ENCODE measurements around the gene EEF1A2. TPM values are rescaled to one million over a fixed set of nuclear protein-coding genes. Genes with fewer than 3 reads are reported as not detected.

EEF1A2 gene
- total and polyA plus RNA-seq, 2 donors from 2014 or later: 1.5 to 18.1 TPM

DNA sequence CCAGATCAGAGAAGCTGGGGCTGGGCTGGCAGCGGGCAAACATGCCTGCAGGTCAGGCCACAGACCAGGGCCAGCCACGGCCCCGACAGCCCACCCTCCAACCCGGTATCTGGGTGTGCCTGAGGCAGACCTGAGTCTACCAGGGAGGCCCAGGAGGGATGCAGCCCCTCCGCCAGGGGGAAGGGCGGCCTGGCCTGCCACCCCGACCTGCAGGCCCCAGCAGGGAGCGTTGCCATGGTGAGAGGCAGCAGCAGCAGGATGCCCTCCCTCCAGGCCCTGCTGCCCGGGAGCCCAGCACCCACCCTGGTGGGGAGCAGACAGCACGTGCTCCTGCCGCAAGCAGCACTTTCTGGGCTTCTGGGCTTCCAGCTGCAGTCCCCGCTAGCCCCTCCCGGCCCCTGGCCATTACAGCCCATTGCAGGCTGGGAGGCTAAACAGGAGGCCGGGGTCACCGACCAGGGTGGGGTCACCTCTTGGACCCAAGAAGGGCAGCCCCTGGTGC, 3.8 kb upstream of the EEF1A2 start:
- Histone ChIP-seq H3K4me3 (ENCODE audit: low read length in 3 of 3) (no peak overlapping the region), H3K9ac (ENCODE audit: low read length in 3 of 3) (no peak overlapping the region), H3K9me3 (ENCODE audit: control insufficient read depth in 2 of 3, insufficient read depth in 1 of 3, low read length in 3 of 3) (peaks cover 0 to 14% (median 0%) of the 10 kb centered on the region in 3 donors), H3K27me3 (ENCODE audit: control insufficient read depth, insufficient read depth, low read length) (peaks cover 2% of the 10 kb centered on the region), H3K36me3 (ENCODE audit: control insufficient read depth in 2 of 3, insufficient read depth in 3 of 3, low read length in 3 of 3) (no peaks in the 10 kb centered on the region), H3K27ac (ENCODE audit: low read depth in 2 of 2, low read length in 2 of 2) (no peak overlapping the region), H3K4me1 (ENCODE audit: control insufficient read depth in 2 of 3, insufficient read depth in 2 of 3, low read depth in 1 of 3, low read length in 3 of 3) (peaks cover 0 to 2% (median 0%) of the 10 kb centered on the region in 3 donors)
- FAIRE-seq (no peak), DNase-seq (peak in 4 of 5 donors; percentile 36 to 83 (median 62))
- intact Hi-C loops (cut with DNase I): no loop called here
- no peak for TF ChIP-seq CTCF (IDR thresholded peaks at IDR 0.05; ENCODE audit: borderline replicate concordance, extremely low read depth, insufficient read depth)

DNA sequence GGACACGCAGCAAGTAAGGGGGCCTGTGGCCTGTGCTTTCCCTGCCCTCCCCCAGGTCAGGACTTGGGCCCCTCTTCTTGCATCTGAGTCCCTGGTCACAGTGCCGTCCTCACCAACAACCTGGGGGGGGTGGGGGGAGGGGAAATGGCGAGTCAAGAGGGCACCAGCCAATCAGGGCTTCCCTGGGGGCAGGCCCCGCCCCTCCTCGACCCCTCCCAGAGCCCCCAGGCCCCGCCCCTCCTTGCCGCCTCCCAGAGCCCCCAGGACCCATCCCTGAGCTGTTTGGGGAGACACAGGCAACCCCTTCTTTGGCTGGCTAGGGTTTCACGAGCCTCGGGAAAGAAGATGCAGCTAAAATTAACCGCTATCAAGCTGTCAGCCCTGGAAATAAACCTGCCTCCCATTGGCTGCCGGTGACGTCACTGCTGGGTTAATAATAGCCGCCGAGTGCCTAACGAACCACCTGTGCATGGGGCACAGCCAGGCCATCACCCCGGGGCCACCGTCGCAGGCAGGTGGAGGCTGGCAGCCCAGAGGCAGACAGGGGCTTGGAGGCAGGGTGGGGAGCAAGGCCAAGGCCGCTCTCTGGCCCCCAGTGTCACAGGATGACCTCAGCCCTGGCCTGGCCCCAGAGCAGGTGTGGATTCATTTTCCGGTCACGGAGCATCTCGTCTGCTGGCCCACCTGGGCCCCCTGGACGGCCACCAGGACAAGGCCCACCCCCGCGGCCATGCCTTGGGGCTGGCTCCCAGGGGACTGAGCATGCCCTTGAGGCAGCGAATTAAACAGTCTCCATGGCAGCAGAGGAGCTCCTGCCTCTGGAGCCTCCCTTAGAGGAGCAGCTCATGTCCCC, 3.2 kb upstream of the EEF1A2 start:
- H3K9ac ChIP-seq (ENCODE audit: low read length in 3 of 3): no peak overlapping the region
- peaks cover 0 to 2% (median 0%) of the 10 kb centered on the region in 3 donors for H3K4me1 ChIP-seq (ENCODE audit: control insufficient read depth in 2 of 3, insufficient read depth in 2 of 3, low read depth in 1 of 3, low read length in 3 of 3)
- H3K9me3 ChIP-seq (ENCODE audit: control insufficient read depth in 2 of 3, insufficient read depth in 1 of 3, low read length in 3 of 3): peaks cover 0 to 14% (median 0%) of the 10 kb centered on the region in 3 donors
- intact Hi-C loops (cut with DNase I): no loop called here
- no peak for TF ChIP-seq CTCF (IDR thresholded peaks at IDR 0.05; ENCODE audit: borderline replicate concordance, extremely low read depth, insufficient read depth)
- no peaks in the 10 kb centered on the region for H3K36me3 ChIP-seq (ENCODE audit: control insufficient read depth in 2 of 3, insufficient read depth in 3 of 3, low read length in 3 of 3)
- H3K27me3 ChIP-seq (ENCODE audit: control insufficient read depth, insufficient read depth, low read length): peaks cover 2% of the 10 kb centered on the region
- no peak for FAIRE-seq
- H3K4me3 ChIP-seq (ENCODE audit: low read length in 3 of 3): no peak overlapping the region
- H3K27ac ChIP-seq (ENCODE audit: low read depth in 2 of 2, low read length in 2 of 2): no peak overlapping the region
- DNase-seq: peak; percentile 71 to 86 (median 79)

- no peak for TF ChIP-seq CTCF (IDR thresholded peaks at IDR 0.05; ENCODE audit: borderline replicate concordance, extremely low read depth, insufficient read depth)
- no peak overlapping the region for H3K9ac ChIP-seq (ENCODE audit: low read length in 3 of 3)
- intact Hi-C loops (cut with DNase I): no loop called here
- peaks cover 0 to 2% (median 0%) of the 10 kb centered on the region in 3 donors for H3K4me1 ChIP-seq (ENCODE audit: control insufficient read depth in 2 of 3, insufficient read depth in 2 of 3, low read depth in 1 of 3, low read length in 3 of 3)
- H3K27me3 ChIP-seq (ENCODE audit: control insufficient read depth, insufficient read depth, low read length): peaks cover 2% of the 10 kb centered on the region
- H3K27ac ChIP-seq (ENCODE audit: low read depth in 2 of 2, low read length in 2 of 2): no peak overlapping the region
- DNase-seq: peak in 1 of 5 donors; percentile 40
- no peak for FAIRE-seq
- peaks cover 0 to 14% (median 0%) of the 10 kb centered on the region in 3 donors for H3K9me3 ChIP-seq (ENCODE audit: control insufficient read depth in 2 of 3, insufficient read depth in 1 of 3, low read length in 3 of 3)
- H3K4me3 ChIP-seq (ENCODE audit: low read length in 3 of 3): no peak overlapping the region
- no peaks in the 10 kb centered on the region for H3K36me3 ChIP-seq (ENCODE audit: control insufficient read depth in 2 of 3, insufficient read depth in 3 of 3, low read length in 3 of 3)
Measured at GRCh38 chr20:63500902-63501817, 2.3 kb upstream of the EEF1A2 start.

Measured in kidney (tissue), 14 donors.